ENCODE data around the gene NCOA3. TPM values are rescaled to one million over a fixed set of nuclear protein-coding genes. Genes with fewer than 3 reads are reported as not detected.

The NCOA3 gene
- total and polyA plus RNA-seq, 2 of the 8 experiments (the other 6 are each of a cell fraction or from before 2014, with no cell fraction given), result 7.9 to 24.7 TPM

DNA sequence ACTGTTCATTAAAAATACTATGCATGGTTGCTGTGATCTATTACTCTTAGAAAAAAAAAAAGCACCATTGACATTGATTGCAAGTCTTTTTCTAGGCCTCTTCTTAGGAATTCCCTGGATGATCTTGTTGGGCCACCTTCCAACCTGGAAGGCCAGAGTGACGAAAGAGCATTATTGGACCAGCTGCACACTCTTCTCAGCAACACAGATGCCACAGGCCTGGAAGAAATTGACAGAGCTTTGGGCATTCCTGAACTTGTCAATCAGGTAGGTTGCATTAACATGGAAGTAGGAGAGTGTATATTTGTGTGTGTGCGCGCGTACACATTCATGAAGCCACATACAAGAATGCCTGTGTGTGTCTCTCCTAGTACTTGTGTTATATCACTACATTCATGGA is 140.4 kb downstream of the NCOA3 start:
- FAIRE-seq (no peak), DNase-seq (ENCODE audit: low read depth in 1 of 2, low spot score in 2 of 2) (no peak)
- POLR2A ChIA-PET (ENCODE audit: partially characterized antibody), result no interaction called here
- no peak for TF ChIP-seq RNF2 (IDR thresholded peaks at IDR 0.05; ENCODE audit: borderline replicate concordance, low read depth, low read length, missing control alignments, poor library complexity, severe bottlenecking)
- no peak for TF ChIP-seq MAFK (IDR thresholded peaks at IDR 0.05; ENCODE audit: low read depth, low read length)
- no peak for TF ChIP-seq KDM1A (IDR thresholded peaks at IDR 0.05; ENCODE audit: borderline replicate concordance, low read length)
- TF ChIP-seq SIX5 (IDR thresholded peaks at IDR 0.05; ENCODE audit: low read depth, low read length), result no peak
- TF ChIP-seq BRCA1 (IDR thresholded peaks at IDR 0.05; ENCODE audit: low read depth, low read length), result no peak
- no peak for TF ChIP-seq KDM5A (IDR thresholded peaks at IDR 0.05; ENCODE audit: low read length)
- no peak for TF ChIP-seq JUN (IDR thresholded peaks at IDR 0.05; ENCODE audit: low read depth, low read length)
- no peak for TF ChIP-seq SUZ12 (IDR thresholded peaks at IDR 0.05; ENCODE audit: low read length)
- no peak for TF ChIP-seq ASH2L (IDR thresholded peaks at IDR 0.05; ENCODE audit: low read length)
- no peak for TF ChIP-seq TAF7 (optimal IDR thresholded peaks at IDR 0.05; ENCODE audit: borderline replicate concordance, low read depth, low read length)
- no peak for TF ChIP-seq RXRA (IDR thresholded peaks at IDR 0.05; ENCODE audit: insufficient read depth, low read depth, low read length)
- no peak for TF ChIP-seq POU5F1 (IDR thresholded peaks at IDR 0.05; ENCODE audit: low read depth, low read length)
- TF ChIP-seq CHD1 (IDR thresholded peaks at IDR 0.05; ENCODE audit: low read depth, low read length), result no peak
- TF ChIP-seq, protein P1, sequence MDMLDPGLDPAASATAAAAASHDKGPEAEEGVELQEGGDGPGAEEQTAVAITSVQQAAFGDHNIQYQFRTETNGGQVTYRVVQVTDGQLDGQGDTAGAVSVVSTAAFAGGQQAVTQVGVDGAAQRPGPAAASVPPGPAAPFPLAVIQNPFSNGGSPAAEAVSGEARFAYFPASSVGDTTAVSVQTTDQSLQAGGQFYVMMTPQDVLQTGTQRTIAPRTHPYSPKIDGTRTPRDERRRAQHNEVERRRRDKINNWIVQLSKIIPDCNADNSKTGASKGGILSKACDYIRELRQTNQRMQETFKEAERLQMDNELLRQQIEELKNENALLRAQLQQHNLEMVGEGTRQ (IDR thresholded peaks at IDR 0.05; ENCODE audit: low read length), result no peak

More for the DNA sequence above, 140.4 kb downstream of the NCOA3 start:
- H4K5ac ChIP-seq (ENCODE audit: insufficient read length, low read depth, low read length), result no peak overlapping the region
- no peak overlapping the region for H4K8ac ChIP-seq (ENCODE audit: extremely low read depth, insufficient read depth, low read length)
- no peak overlapping the region for H3K14ac ChIP-seq (ENCODE audit: insufficient read length)
- H2BK12ac ChIP-seq (ENCODE audit: low read depth, low read length), result no peak overlapping the region
- no peak overlapping the region for H4K91ac ChIP-seq (replicated peaks; ENCODE audit: insufficient read length, low read length)
- H2AFZ ChIP-seq (ENCODE audit: low read length), result no peak overlapping the region
- H2BK5ac ChIP-seq (ENCODE audit: low read depth, low read length), result no peak overlapping the region
- no peaks in the 10 kb centered on the region for H3K27me3 ChIP-seq (replicated peaks in 1 of 4; ENCODE audit: control insufficient read depth in 3 of 4, extremely low read depth in 1 of 4, insufficient read depth in 3 of 4, low read length in 3 of 4)
- CTCF ChIA-PET (ENCODE audit: partially characterized antibody), result interaction anchor here (0.7 to 1.1 kb wide), 2 partner anchors 22 to 446 kb away, joined by 3 read pairs; no protein-coding TSS in a partner anchor
- H3K36me3 ChIP-seq (ENCODE audit: control insufficient read depth in 2 of 4, insufficient read depth in 4 of 4, low read length in 3 of 4), result peaks cover 7 to 43% (median 23%) of the 10 kb centered on the region in 4 experiments
- H3K4me1 ChIP-seq (replicated peaks in 1 of 4; ENCODE audit: control insufficient read depth in 3 of 4, insufficient read depth in 4 of 4, low read length in 3 of 4), result peaks cover 0 to under 1% (median 0%) of the 10 kb centered on the region in 4 experiments; a peak in 2 of 7 replicates
- no peaks in the 10 kb centered on the region for H3K9me3 ChIP-seq (ENCODE audit: insufficient read depth in 2 of 2, low read depth in 1 of 2, low read length in 1 of 2)
- H3K56ac ChIP-seq (replicated peaks; ENCODE audit: insufficient read length, low read depth, low read length), result no peak overlapping the region
- H3K4me2 ChIP-seq (ENCODE audit: insufficient read depth in 1 of 2, low read depth in 2 of 2, low read length in 2 of 2), result no peak overlapping the region
- no peak overlapping the region for H3K9ac ChIP-seq (replicated peaks in 1 of 4; ENCODE audit: extremely low read depth in 1 of 4, low read depth in 3 of 4, low read length in 3 of 4)
- no peak overlapping the region for H2BK120ac ChIP-seq (replicated peaks; ENCODE audit: low read depth, low read length)
- no peaks in the 10 kb centered on the region for H3K79me2 ChIP-seq (ENCODE audit: control insufficient read depth in 1 of 2, insufficient read depth in 2 of 2, low read length in 2 of 2)
- H3K27ac ChIP-seq (ENCODE audit: low read depth, low read length), result no peak overlapping the region
- H3K23ac ChIP-seq (ENCODE audit: insufficient read length), result no peak overlapping the region
- H4K20me1 ChIP-seq (replicated peaks in 1 of 2; ENCODE audit: control insufficient read depth in 1 of 2, insufficient read depth in 2 of 2, low read length in 2 of 2), result no peaks in the 10 kb centered on the region
- no peak overlapping the region for H2BK15ac ChIP-seq (ENCODE audit: low read length)
- no peak overlapping the region for H3K18ac ChIP-seq (ENCODE audit: extremely low read depth, low read length)
- no peak overlapping the region for H3K4ac ChIP-seq (replicated peaks; ENCODE audit: insufficient read length, low read depth, low read length)
- no peaks in the 10 kb centered on the region for H3K79me1 ChIP-seq (ENCODE audit: low read depth, low read length)
- H2AK5ac ChIP-seq (ENCODE audit: low read depth, low read length), result no peak overlapping the region
- no peaks in the 10 kb centered on the region for H3K23me2 ChIP-seq (ENCODE audit: low read depth, low read length)
- H2BK20ac ChIP-seq (ENCODE audit: low read length), result no peak overlapping the region
- WGBS, 2 experiments (ENCODE audit: extremely low coverage in 1 of 2, insufficient coverage in 1 of 2, insufficient read length in 1 of 2, insufficient replicate concordance in 2 of 2, low coverage in 1 of 2, low lambda C conversion rate in 2 of 2, missing lambda C conversion rate in 1 of 2), result 89% methylated on average over 4 of the region's 4 CpGs; no CpG with 5 or more reads in 1 of the 2 experiments
- H3K4me3 ChIP-seq (ENCODE audit: extremely low read depth in 1 of 4, insufficient read depth in 2 of 4, low read depth in 3 of 4, low read length in 4 of 4), result no peak overlapping the region
